WI38 (cell line): ENCODE results near the gene NNT.
A peak's percentile ranks its signal among the peaks of the same experiment; 100 is the strongest.

Source experiments
- H3K4me3 ChIP-seq: 2 replicates; pipeline ENCODE4 v1.5.1; 2011; ENCODE audit warnings: low read depth, mild to moderate bottlenecking, control low read depth, low read length
- CTCF ChIP-seq: IDR thresholded peaks from 2 replicates; pipeline ENCODE4 v1.5.1; 2012; ENCODE audit warnings: low read depth, mild to moderate bottlenecking, control low read depth, low read length

NNT gene

GRCh38 chr5:43631182-43631910, 28.4 kb downstream of the NNT start:
- no peak overlapping the region for H3K4me3 ChIP-seq
- peak; percentile 45 for TF ChIP-seq CTCF

GRCh38 chr5:43634621-43635020, 31.6 kb downstream of the NNT start:
- no peak overlapping the region for H3K4me3 ChIP-seq
- no peak for TF ChIP-seq CTCF

DNA sequence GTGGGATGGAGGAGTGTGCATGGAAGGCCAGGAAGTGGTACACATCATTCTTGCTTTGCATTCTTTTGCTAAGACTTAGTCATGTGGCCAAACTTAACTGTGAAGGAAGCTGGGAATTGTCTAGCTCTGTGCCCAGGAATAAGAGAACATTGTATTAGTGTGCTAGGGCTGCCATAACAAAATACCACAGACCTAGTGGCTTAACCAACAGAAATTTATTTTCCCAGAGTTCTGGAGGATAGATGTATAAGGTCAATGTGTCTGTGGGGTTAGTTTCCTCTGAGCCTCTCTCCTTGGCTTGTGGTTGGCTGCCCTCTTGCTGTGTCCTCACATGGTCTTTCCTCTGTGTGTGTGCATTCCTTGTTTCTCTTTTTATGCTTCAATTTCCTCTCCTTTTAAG, 32.4 kb downstream of the NNT start:
- H3K4me3 ChIP-seq: no peak overlapping the region
- no peak for TF ChIP-seq CTCF

GRCh38 chr5:43636076-43636475, 33.1 kb downstream of the NNT start:
- H3K4me3 ChIP-seq: no peak overlapping the region
- no peak for TF ChIP-seq CTCF

DNA sequence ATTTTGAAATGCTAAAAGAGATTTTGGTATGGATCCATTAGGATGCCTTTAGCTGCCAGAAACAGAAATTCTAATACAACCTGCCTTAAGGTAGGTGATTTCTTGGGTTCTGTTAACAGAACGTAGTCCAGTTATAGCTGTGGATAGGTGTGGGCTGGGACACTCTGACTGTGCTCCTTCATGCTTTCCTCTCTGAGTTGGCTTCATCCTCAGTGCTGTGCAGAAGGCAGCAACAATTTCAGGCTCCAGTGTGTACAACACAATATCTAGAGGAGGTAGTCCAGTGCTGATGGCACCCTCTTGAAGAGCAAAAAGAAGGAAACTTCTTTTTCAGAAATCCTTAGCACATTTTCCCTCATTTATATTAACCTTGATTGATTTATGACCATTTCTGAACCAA, 34.4 kb downstream of the NNT start:
- TF ChIP-seq CTCF: no peak
- H3K4me3 ChIP-seq: no peak overlapping the region

DNA sequence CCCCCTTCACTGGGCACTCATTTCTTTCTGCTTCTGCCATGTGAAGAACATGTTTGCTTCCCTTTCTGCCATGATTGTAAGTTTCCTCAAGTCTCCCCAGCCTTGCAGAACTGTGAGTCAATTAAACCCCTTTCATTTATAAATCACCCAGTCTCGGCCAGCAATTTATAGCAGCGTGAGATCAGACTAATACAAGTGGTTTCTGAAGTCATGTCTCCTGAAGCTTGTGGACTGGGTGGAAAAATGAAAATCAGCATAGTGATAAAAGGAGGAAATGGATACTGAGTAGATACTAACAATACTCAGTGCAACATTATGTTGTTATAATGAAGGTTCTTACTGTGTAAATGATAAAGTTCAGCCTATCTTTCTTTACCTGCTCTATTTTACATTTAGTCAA, 35.1 kb downstream of the NNT start:
- no peak for TF ChIP-seq CTCF
- no peak overlapping the region for H3K4me3 ChIP-seq

DNA sequence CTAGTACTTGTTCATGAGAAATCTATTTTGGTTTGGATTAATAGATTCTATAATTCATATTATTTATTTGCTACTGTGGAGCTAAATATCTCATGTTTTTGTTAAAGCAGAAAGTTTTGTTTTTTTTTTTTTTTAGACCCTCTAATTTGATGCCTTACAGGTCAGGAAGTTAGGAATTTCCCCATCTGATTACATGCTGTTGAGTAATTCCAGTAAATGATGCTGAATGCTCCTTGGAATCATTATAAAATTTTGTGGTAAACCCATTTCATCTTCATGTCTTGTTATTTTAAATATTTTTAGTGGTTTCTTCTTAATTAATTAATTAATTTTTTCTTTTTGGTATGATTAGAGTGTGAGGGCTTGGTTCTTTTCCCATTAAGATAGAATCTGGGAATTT, 35.6 kb downstream of the NNT start:
- no peak overlapping the region for H3K4me3 ChIP-seq
- TF ChIP-seq CTCF: no peak
